IMR-90 (cell line): ENCODE results near the gene SLC9A9. TPM values are rescaled to one million over a fixed set of nuclear protein-coding genes. Genes with fewer than 3 reads are reported as not detected.

Experiments
- ATAC-seq: fragments of 200-7000 bp; cut with Tn5 transposase; 2 replicates; pipeline ENCODE4 v1.9.1; 2020; ENCODE audit warnings: low read depth, mild to moderate bottlenecking, moderate library complexity
- BruUV-seq: library from RNA; stranded (reverse); fragments of 400-500 nt; replicated peaks from 2 replicates; lab custom pipeline; 2021; lab: Mats Ljungman, UMichigan
- CTCF ChIA-PET: fragments of 300-600 bp; formaldehyde crosslinking; extraction: SDS; loops from one replicate; lab custom pipeline; 2021; ENCODE audit warnings: antibody characterized with exemption; lab: Yijun Ruan, JAX
- POLR2A ChIA-PET: fragments of 300-600 bp; sonication (Branson Sonifier 250); formaldehyde crosslinking; loops from one replicate; lab custom pipeline; 2022; ENCODE audit warnings: antibody characterized with exemption; ENCODE audit not compliant: unreplicated experiment; lab: Charles Lee
- DNase-seq: peaks from one replicate; pipeline ENCODE4 v3.0.0; 2013
- H2AFZ ChIP-seq: replicated peaks from 2 replicates; pipeline ENCODE3; 2013; ENCODE audit warnings: low read length, mild to moderate bottlenecking; ENCODE audit not compliant: poor library complexity
- H2AK5ac ChIP-seq: 2 replicates; pipeline ENCODE4 v1.6.1; 2013; ENCODE audit warnings: low read depth, low read length, inconsistent platforms
- H2AK9ac ChIP-seq: replicated peaks from 2 replicates; pipeline ENCODE3; 2013; ENCODE audit warnings: mild to moderate bottlenecking, low read depth, low read length, moderate library complexity; ENCODE audit not compliant: poor library complexity
- H2BK120ac ChIP-seq: 2 replicates; pipeline ENCODE4 v1.6.1; 2013; ENCODE audit warnings: low read depth, low read length, inconsistent platforms
- H2BK15ac ChIP-seq: 3 replicates; pipeline ENCODE4 v1.6.1; 2013; ENCODE audit warnings: low read depth, low read length, inconsistent platforms
- H2BK20ac ChIP-seq: 2 replicates; pipeline ENCODE4 v1.6.1; 2013; ENCODE audit warnings: low read depth, mild to moderate bottlenecking, inconsistent platforms, low read length, moderate library complexity
- H2BK5ac ChIP-seq: 2 replicates; pipeline ENCODE4 v1.6.1; 2013; ENCODE audit warnings: mild to moderate bottlenecking, low read depth, low read length, inconsistent platforms; ENCODE audit not compliant: poor library complexity, severe bottlenecking
- H3K14ac ChIP-seq: replicated peaks from 2 replicates; pipeline ENCODE4 v1.6.1; 2013; ENCODE audit warnings: low read depth, low read length, inconsistent platforms
- H3K18ac ChIP-seq: 2 replicates; pipeline ENCODE4 v1.6.1; 2013; ENCODE audit warnings: low read depth, low read length, control low read depth
- H3K23ac ChIP-seq: 2 replicates; pipeline ENCODE4 v1.6.1; 2013; ENCODE audit warnings: low read depth, low read length, inconsistent platforms
- H3K27ac ChIP-seq: 2 replicates; pipeline ENCODE4 v1.5.1; 2013; ENCODE audit warnings: mild to moderate bottlenecking, control low read depth, low read length; ENCODE audit not compliant: insufficient read depth
- H3K27me3 ChIP-seq: 2 replicates; pipeline ENCODE4 v1.6.1; 2013; ENCODE audit warnings: low read length; ENCODE audit not compliant: control insufficient read depth, insufficient read depth
- H3K36me3 ChIP-seq: 2 replicates; pipeline ENCODE4 v1.6.1; 2013; ENCODE audit warnings: low read length, mixed read lengths; ENCODE audit not compliant: control insufficient read depth, insufficient read depth
- H3K4ac ChIP-seq: 2 replicates; pipeline ENCODE4 v1.6.1; 2013; ENCODE audit warnings: low read depth, low read length, inconsistent platforms
- H3K4me1 ChIP-seq: 2 replicates; pipeline ENCODE4 v1.6.1; 2013; ENCODE audit warnings: low read length, mixed read lengths; ENCODE audit not compliant: control insufficient read depth, insufficient read depth
- H3K4me2 ChIP-seq: 2 replicates; pipeline ENCODE4 v1.6.1; 2013; ENCODE audit warnings: low read depth, mild to moderate bottlenecking, control low read depth, low read length, moderate library complexity
- H3K4me3 ChIP-seq: 2 replicates; pipeline ENCODE4 v1.5.1; 2013; ENCODE audit warnings: low read depth, mild to moderate bottlenecking, control low read depth, low read length, moderate library complexity; ENCODE audit not compliant: insufficient read depth
- H3K56ac ChIP-seq: 2 replicates; pipeline ENCODE4 v1.6.1; 2013; ENCODE audit warnings: low read length, inconsistent platforms; ENCODE audit not compliant: insufficient read depth; ENCODE audit errors: extremely low read depth
- H3K79me1 ChIP-seq, 2 experiments: 2 replicates each; pipeline ENCODE4 v1.6.1; 2013; ENCODE audit warnings: low read length in 2 of 2, inconsistent platforms in 1 of 2, low read depth in 1 of 2
- H3K9ac ChIP-seq: 2 replicates; pipeline ENCODE4 v1.6.1; 2013; ENCODE audit warnings: low read depth, low read length, control low read depth
- H3K9me1 ChIP-seq: 2 replicates; pipeline ENCODE4 v1.6.1; 2013; ENCODE audit warnings: low read length, inconsistent platforms; ENCODE audit not compliant: insufficient read depth
- H3K9me3 ChIP-seq: 2 replicates; pipeline ENCODE4 v1.6.1; 2013; ENCODE audit warnings: low read length; ENCODE audit not compliant: control insufficient read depth, insufficient read depth
- H4K20me1 ChIP-seq: 2 replicates; pipeline ENCODE4 v1.6.1; 2013; ENCODE audit warnings: low read length, inconsistent platforms; ENCODE audit not compliant: insufficient read depth
- H4K5ac ChIP-seq: 2 replicates; pipeline ENCODE4 v1.6.1; 2013; ENCODE audit warnings: mild to moderate bottlenecking, low read depth, low read length, control low read depth
- H4K8ac ChIP-seq, 2 experiments: 2 replicates each; pipeline ENCODE4 v1.6.1; 2013; ENCODE audit warnings: low read depth in 2 of 2, low read length in 2 of 2, control low read depth in 1 of 2, inconsistent platforms in 1 of 2
- H4K91ac ChIP-seq: 2 replicates; pipeline ENCODE4 v1.6.1; 2013; ENCODE audit warnings: low read depth, low read length, inconsistent platforms; ENCODE audit not compliant: insufficient read depth
- BHLHE40 ChIP-seq: fragments of 150-350 bp; IDR thresholded peaks from 2 replicates; pipeline ENCODE4 v1.6.1; 2016; ENCODE audit warnings: mild to moderate bottlenecking, low read depth, low read length
- CEBPB ChIP-seq: IDR thresholded peaks from 2 replicates; pipeline ENCODE4 v1.6.1; 2012; ENCODE audit warnings: low read depth, low read length, improper control_type of control experiment
- CHD1 ChIP-seq: IDR thresholded peaks from 2 replicates; pipeline ENCODE4 v1.6.1; 2012; ENCODE audit warnings: low read depth, low read length, improper control_type of control experiment
- CTCF ChIP-seq: conservative IDR thresholded peaks from 2 replicates; pipeline ENCODE4 v1.5.1; 2012; ENCODE audit warnings: mild to moderate bottlenecking, low read depth, low read length, improper control_type of control experiment
- FOS ChIP-seq: fragments of 150-350 bp; IDR thresholded peaks from 2 replicates; pipeline ENCODE4 v1.6.1; 2016; ENCODE audit warnings: low read depth, low read length
- MAFK ChIP-seq: IDR thresholded peaks from 2 replicates; pipeline ENCODE4 v1.6.1; 2012; ENCODE audit warnings: low read depth, low read length, improper control_type of control experiment
- MAZ ChIP-seq: IDR thresholded peaks from 2 replicates; pipeline ENCODE4 v1.6.1; 2012; ENCODE audit warnings: low read depth, mild to moderate bottlenecking, low read length, improper control_type of control experiment, moderate library complexity, borderline replicate concordance
- MXI1 ChIP-seq: IDR thresholded peaks from 2 replicates; pipeline ENCODE4 v1.6.1; 2012; ENCODE audit warnings: low read depth, mild to moderate bottlenecking, low read length, moderate library complexity, borderline replicate concordance
- NFE2L2 ChIP-seq: fragments of 150-350 bp; IDR thresholded peaks from 2 replicates; pipeline ENCODE4 v1.6.1; 2016; ENCODE audit warnings: low read depth, mild to moderate bottlenecking, low read length
- POLR2A ChIP-seq: IDR thresholded peaks from 2 replicates; pipeline ENCODE4 v1.6.1; 2012; ENCODE audit warnings: mild to moderate bottlenecking, low read depth, low read length
- RAD21 ChIP-seq: IDR thresholded peaks from 2 replicates; pipeline ENCODE4 v1.6.1; 2012; ENCODE audit warnings: low read length, improper control_type of control experiment
- RCOR1 ChIP-seq: IDR thresholded peaks from 2 replicates; pipeline ENCODE4 v1.6.1; 2012; ENCODE audit warnings: mild to moderate bottlenecking, low read length, improper control_type of control experiment; ENCODE audit not compliant: insufficient replicate concordance
- RFX5 ChIP-seq: IDR thresholded peaks from 2 replicates; pipeline ENCODE4 v1.8.0; 2012; ENCODE audit warnings: low read depth, mild to moderate bottlenecking, low read length, moderate library complexity
- SMC3 ChIP-seq: fragments of 150-350 bp; IDR thresholded peaks from 2 replicates; pipeline ENCODE4 v1.6.1; 2016; ENCODE audit warnings: low read depth, mild to moderate bottlenecking, antibody characterized with exemption, low read length, moderate library complexity
- USF2 ChIP-seq: fragments of 150-350 bp; IDR thresholded peaks from 2 replicates; pipeline ENCODE4 v1.6.1; 2017; ENCODE audit warnings: mild to moderate bottlenecking, antibody characterized with exemption, low read length, low read depth
- WGBS, 2 experiments: methylation state at CpG; one replicate each; pipeline versions ENCODE4 v1.1.5 to v1.1.7; 2013; ENCODE audit warnings: missing lambda C conversion rate in 2 of 2; ENCODE audit not compliant: insufficient read length in 1 of 2; ENCODE audit errors: extremely low coverage in 2 of 2; 5-methylcytosine and 5-hydroxymethylcytosine counted together
- dilution Hi-C: fragments of 300-500 bp; cut with HindIII; formaldehyde crosslinking; loops from one replicate; pipeline ENCODE4 v1.14.3; 2018; ENCODE audit warnings: low sequenced_read_pairs; ENCODE audit not compliant: unreplicated experiment
- in situ Hi-C: fragments of 300-500 bp; cut with MboI; formaldehyde crosslinking; loops from 3 replicates; pipeline ENCODE4 v1.14.3; 2019; ENCODE audit warnings: low sequenced_read_pairs, inconsistent platforms, mixed read lengths
- intact Hi-C: fragments of 100-400 bp; cut with micrococcal nuclease; formaldehyde crosslinking; loops from 2 replicates; pipeline ENCODE4 v1.10.0; 2022
- polyA plus RNA-seq, 3 experiments: library from polyadenylated mRNA; depleted of rRNA; stranded (reverse); fragments of >200 nt; gene quantifications; 2 replicates each; pipeline ENCODE4 v1.2.3, GENCODE V29; 2012; ENCODE audit warnings: low replicate concordance in 1 of 3
- total RNA-seq: library from RNA; depleted of rRNA; stranded (reverse); fragments of >200 nt; gene quantifications from 2 replicates; pipeline ENCODE4 v1.2.3, GENCODE V29; 2012
- TF ChIP-seq, protein P1 (sequence below): fragments of 150-350 bp; IDR thresholded peaks from 2 replicates; pipeline ENCODE4 v1.6.1; 2016; ENCODE audit warnings: low read depth, mild to moderate bottlenecking, low read length, moderate library complexity, borderline replicate concordance

The SLC9A9 gene
- total and polyA plus RNA-seq, 2 of the 4 experiments (the other 2 are of a cell fraction): 1.4 to 2.3 TPM

DNA sequence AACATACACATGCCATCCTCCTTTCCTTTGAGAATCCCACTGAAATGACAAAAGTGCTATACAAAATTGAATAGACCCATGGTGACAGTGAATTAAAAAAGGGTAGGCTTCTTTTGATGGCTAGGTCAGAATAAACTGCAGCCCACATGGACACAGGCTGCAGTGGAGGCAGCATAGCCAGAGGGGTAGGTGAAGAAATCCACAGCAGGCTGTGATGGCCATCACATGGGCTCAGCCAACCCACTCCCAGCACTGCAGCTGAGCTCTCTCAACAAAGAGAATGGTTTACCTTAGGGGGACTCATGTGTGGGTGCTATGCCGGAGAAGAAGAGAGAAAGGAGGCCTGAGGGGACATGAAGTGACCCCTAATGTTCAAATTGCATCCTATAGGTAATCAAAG is 397.6 kb downstream of the SLC9A9 start:
- H3K9me3 ChIP-seq: no peaks in the 10 kb centered on the region
- H3K56ac ChIP-seq: no peak overlapping the region
- H3K4me2 ChIP-seq: no peak overlapping the region
- BruUV-seq: no TSS peak
- H4K5ac ChIP-seq: no peak overlapping the region
- no peak overlapping the region for H2BK5ac ChIP-seq
- POLR2A ChIA-PET: no interaction called here
- no peak for ATAC-seq
- no peak overlapping the region for H4K91ac ChIP-seq
- no peak overlapping the region for H3K23ac ChIP-seq
- no peaks in the 10 kb centered on the region for H4K20me1 ChIP-seq
- WGBS, 2 experiments: no CpG with 5 or more reads among the region's 1 CpG
- no peak overlapping the region for H3K9ac ChIP-seq
- H3K4me3 ChIP-seq: no peak overlapping the region
- intact Hi-C loops: no loop called here
- no peak overlapping the region for H3K4ac ChIP-seq
- no peak overlapping the region for H3K14ac ChIP-seq
- H2BK120ac ChIP-seq: no peak overlapping the region
- in situ Hi-C loops: no loop called here
- H3K27me3 ChIP-seq: no peaks in the 10 kb centered on the region; the same call in 1 of the 2 replicates
- dilution Hi-C loops: no loop called here
- DNase-seq: no peak
- H3K27ac ChIP-seq: no peak overlapping the region
- no peak overlapping the region for H4K8ac ChIP-seq
- no peak overlapping the region for H3K18ac ChIP-seq
- H2BK15ac ChIP-seq: no peak overlapping the region
- H3K9me1 ChIP-seq: no peaks in the 10 kb centered on the region
- no peaks in the 10 kb centered on the region for H3K79me1 ChIP-seq
- H3K4me1 ChIP-seq: no peaks in the 10 kb centered on the region
- no peaks in the 10 kb centered on the region for H3K36me3 ChIP-seq
- CTCF ChIA-PET: no interaction called here
- H2AK5ac ChIP-seq: no peak overlapping the region
- no peak overlapping the region for H2AFZ ChIP-seq
- TF ChIP-seq CEBPB (no peak), RAD21 (no peak), RCOR1 (no peak), RFX5 (no peak), CHD1 (no peak), BHLHE40 (no peak), CTCF (no peak), NFE2L2 (no peak), MAZ (no peak), MAFK (no peak), SMC3 (no peak), FOS (no peak), POLR2A (no peak), USF2 (no peak), MXI1 (no peak)
- TF ChIP-seq, protein P1, sequence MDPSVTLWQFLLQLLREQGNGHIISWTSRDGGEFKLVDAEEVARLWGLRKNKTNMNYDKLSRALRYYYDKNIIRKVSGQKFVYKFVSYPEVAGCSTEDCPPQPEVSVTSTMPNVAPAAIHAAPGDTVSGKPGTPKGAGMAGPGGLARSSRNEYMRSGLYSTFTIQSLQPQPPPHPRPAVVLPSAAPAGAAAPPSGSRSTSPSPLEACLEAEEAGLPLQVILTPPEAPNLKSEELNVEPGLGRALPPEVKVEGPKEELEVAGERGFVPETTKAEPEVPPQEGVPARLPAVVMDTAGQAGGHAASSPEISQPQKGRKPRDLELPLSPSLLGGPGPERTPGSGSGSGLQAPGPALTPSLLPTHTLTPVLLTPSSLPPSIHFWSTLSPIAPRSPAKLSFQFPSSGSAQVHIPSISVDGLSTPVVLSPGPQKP: no peak
- no peak overlapping the region for H2BK20ac ChIP-seq
- no peak overlapping the region for H2AK9ac ChIP-seq
